ENCODE results near the gene CAMSAP3.

Gene CAMSAP3

GRCh38 chr19:7578127-7578526 is 17.5 kb upstream of the CAMSAP3 start:
- no peak for DNase-seq (ENCODE audit: low read depth)

DNA sequence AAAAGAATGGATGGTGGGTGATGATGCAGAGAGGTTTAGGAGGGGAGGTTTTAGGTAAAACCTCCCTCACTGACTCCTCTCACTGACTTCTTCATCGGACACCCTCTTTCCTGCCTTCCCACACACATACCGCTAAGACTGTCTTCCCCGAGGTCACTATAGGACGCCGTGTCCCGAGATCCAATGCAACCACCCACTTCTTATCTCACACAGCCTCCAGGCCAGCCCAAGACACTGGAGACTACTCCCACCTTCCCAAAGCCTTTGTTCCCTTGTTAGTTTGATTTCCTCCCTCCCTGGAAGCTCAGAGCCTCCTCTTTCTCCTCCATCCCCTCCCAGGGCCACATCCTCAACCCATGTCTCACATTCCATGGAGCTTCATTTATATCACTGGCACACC is 16.5 kb upstream of the CAMSAP3 start:
- DNase-seq (ENCODE audit: low read depth), result no peak

DNA sequence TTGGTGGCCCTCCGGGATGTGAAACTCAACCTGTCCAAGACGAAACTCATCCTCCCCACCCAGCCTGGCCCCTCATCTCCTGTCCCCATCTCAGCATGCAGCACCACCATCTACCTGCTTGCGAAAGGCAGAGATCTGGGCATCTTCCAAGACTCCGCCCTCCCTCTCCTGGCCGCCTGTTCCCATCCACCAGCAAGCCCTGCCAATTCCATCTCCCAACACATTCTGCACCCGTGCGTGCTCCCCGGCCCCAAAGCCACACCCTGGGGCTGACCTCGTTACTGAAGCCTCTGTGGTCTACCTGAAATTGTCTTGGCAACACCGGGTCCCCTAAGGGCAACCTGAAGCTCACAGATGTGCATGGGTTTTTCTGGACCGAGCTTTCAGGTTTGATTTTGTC is 13.2 kb upstream of the CAMSAP3 start:
- DNase-seq (ENCODE audit: low read depth), result no peak

DNA sequence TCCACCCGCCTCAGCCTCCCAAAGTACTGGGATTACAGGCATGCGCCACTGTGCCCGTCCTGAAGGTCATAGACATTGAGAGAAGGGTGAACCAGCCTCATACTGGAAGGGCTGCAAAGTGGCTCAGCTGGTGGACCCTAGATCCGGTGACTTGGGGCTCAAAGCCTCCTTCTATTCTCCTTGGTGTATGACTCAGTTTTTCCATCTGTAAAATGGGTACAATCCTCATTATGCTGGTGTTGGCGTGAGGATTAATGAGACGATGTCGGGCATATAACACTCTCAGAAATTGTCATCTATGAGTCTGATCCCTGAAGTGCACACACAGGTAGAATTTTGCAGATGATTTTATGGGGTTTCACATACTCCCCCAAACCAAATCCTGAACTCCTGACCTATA is 5.8 kb upstream of the CAMSAP3 start:
- DNase-seq (ENCODE audit: low read depth), result no peak

DNA sequence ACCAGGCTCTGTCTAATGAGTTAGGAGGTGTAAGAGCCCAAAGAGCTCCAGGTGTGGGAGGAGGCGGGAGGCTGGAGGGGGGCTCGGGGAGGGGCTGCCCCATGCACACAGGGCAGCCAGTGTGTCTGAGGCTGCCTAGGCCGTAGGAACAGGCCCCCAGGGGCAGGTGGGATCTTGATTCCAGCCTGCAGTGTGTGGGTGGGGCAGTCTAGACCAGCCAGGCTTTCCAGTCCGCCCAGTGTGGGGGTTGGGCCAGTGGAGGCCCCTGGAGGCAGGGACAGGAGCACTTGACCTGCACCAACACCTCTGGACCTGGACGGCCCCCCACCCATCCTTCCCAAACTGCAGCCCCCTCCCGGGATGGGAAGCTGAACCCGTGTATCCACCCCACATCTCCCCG is 5.4 kb upstream of the CAMSAP3 start:
- DNase-seq (ENCODE audit: low read depth), result no peak

DNA sequence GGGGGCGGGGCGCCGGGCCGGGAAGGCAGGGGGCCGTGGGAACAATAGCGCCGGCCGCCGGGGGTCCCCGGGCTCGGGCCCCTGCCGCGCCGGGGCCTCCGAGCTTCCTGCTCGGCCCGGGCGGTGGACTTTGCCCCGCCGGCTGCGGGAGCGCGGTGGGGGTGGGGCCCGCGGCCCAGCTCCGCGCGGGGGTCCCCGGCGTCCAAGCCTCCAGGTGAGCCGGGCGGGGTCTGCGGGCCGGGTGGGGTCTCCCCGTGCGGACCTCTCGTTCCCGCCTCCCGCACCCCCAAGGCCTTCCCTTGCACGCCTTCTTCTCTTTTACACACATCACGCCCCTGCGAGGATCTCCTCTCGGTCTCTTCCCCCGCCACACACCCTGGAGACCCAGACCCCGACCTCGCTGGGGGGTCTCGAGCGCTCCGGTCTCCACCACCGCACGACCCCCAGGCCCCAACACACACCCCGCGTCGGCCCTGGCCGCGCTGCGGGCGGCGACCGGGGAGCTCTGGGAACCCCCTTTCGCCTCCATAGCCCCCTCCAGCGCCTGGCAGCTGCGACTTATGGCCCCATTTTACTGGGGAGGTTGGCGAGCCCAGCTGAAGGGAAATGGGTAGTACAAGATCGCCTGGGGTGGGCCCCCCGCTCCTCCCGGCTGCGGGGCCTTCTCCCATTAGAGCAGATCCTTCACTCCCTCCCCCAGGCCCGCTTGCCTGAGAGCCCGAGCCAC is 711 bp downstream of the CAMSAP3 start:
- no peak for DNase-seq (ENCODE audit: low read depth)

GRCh38 chr19:7597689-7598088 is 2.0 kb downstream of the CAMSAP3 start:
- DNase-seq (ENCODE audit: low read depth), result no peak

DNA sequence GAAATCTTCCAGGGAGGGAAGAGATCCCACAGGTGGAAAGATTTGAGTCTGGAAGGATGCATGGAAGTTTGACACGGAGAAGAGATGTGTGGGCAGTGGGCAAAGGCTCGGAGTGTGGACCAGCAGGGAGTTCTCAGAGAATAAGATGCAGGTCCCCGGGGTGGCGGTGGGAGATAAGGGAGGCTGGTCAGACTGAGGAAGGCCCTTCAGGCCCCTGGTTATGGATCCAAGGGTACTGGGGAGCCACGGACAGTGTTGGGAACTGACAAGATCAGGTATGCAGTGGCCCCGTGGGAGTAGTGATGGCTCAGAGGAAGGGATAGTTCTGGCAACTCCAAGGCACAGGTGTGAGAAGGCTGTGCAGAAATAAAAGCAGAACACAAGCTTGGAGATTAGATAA is 2.5 kb downstream of the CAMSAP3 start:
- DNase-seq (ENCODE audit: low read depth), result no peak

GRCh38 chr19:7600721-7601120 is 5.1 kb downstream of the CAMSAP3 start:
- no peak for DNase-seq (ENCODE audit: low read depth)

- DNase-seq (ENCODE audit: low read depth), result no peak
These were observed 6.7 kb downstream of the CAMSAP3 start for GRCh38 chr19:7602240-7602934.

GRCh38 chr19:7602935-7603497 is 7.4 kb downstream of the CAMSAP3 start:
- DNase-seq (ENCODE audit: low read depth), result no peak

GRCh38 chr19:7603919-7604318 is 8.3 kb downstream of the CAMSAP3 start:
- DNase-seq (ENCODE audit: low read depth), result no peak

DNA sequence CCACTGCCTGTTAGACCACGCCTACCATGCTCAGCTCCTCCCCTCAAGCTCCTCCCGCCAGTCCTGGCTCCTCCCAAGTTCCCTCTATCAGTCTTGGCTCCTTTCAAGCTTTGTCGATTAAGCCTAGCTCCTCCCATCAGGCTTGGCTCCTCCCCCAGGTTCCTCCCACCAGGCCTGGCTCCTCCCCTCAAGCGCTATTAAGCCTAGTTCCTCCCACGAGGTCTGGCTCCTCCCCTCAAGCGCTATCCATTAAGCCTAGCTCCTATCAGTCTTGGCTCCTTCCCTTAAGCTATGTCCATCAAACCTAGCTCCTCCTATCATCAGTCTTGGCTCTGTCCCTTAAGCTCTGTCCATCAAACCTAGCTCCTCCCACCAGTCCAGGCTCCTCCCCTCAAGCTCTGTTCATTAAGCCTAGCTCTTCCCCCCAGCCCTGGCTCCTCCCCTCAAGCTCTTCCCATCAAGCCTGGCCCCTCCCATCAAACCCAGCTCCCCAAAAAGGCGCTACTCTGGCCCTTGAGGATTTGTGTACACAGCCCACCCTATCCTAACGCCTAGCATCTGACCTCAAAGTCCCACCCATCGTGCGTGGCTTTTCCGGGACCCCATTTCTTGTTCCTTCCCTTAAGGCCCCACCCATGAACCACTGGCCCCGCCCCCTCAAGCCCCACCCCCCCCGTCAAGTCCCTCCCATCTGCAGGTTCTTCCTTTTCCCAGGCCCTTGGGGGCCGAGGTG is 10.0 kb downstream of the CAMSAP3 start:
- DNase-seq (ENCODE audit: low read depth), result no peak

GRCh38 chr19:7606289-7606688 is 10.6 kb downstream of the CAMSAP3 start:
- DNase-seq (ENCODE audit: low read depth), result no peak

DNA sequence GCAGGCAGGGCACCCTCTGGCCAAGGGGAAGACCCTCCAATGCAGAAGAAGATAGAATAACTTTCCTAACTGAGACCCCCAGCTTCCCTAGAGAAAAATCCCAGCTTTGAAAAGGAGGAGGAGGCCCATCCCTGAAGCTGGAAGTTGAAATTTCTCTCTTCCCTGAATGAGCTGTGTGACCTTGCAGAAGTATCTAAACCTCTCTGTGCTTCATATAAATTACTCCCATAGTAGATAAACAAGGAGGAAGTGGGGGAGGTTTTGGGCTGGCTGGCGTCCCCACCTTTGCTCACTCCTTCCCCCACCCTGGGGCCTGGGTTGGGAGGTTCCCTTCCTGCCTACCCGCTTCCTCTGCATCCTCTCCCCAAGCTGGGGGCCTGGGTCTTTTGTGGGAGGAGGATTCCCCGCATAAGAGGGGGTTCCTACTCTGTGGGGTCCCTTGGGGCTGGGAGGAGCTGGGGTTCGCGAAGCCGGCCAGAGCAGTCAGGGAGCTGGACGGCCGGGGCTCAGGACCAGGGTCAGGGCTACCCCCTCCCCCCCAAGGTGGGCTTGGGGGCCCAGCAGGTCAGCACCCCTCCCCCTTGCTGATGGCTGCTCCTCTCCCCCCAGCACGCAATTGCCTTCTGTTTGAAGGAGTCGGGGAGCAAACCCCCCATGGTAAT is 11.7 kb downstream of the CAMSAP3 start:
- no peak for DNase-seq (ENCODE audit: low read depth)

- no peak for DNase-seq (ENCODE audit: low read depth)
These were observed 12.4 kb downstream of the CAMSAP3 start for GRCh38 chr19:7607874-7608560.

DNA sequence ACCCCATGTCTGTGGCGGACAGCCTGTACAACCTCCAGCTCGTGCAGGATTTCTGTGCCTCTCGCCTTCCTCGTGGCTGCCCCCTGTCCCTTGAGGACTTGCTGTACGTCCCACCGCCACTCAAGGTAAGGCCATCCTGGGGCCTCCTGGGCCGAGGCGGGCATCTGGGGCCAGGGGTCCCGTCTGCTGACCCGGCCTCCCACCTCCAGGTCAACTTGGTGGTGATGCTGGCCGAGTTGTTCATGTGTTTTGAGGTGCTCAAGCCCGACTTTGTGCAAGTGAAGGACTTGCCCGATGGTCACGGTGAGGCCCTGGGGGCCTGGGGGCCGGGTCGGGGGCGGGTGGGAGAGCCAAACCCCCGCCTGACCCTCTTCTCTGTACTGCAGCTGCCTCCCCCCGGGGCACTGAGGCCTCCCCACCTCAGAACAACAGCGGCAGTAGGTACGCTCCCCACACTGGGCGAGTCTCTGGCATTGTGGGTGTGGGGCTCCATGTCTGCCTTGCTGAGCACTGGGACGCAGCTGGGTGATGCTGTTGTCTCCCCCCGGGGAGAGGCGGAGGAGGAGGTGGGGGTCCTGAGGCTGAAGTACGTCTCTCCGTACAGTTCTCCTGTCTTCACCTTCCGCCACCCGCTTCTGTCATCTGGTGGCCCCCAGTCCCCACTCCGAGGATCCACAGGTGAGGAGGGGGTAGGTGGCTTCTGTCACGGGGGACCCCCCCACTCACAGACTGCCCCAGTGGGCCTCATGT is 15.0 kb downstream of the CAMSAP3 start:
- DNase-seq (ENCODE audit: low read depth), result no peak

DNA sequence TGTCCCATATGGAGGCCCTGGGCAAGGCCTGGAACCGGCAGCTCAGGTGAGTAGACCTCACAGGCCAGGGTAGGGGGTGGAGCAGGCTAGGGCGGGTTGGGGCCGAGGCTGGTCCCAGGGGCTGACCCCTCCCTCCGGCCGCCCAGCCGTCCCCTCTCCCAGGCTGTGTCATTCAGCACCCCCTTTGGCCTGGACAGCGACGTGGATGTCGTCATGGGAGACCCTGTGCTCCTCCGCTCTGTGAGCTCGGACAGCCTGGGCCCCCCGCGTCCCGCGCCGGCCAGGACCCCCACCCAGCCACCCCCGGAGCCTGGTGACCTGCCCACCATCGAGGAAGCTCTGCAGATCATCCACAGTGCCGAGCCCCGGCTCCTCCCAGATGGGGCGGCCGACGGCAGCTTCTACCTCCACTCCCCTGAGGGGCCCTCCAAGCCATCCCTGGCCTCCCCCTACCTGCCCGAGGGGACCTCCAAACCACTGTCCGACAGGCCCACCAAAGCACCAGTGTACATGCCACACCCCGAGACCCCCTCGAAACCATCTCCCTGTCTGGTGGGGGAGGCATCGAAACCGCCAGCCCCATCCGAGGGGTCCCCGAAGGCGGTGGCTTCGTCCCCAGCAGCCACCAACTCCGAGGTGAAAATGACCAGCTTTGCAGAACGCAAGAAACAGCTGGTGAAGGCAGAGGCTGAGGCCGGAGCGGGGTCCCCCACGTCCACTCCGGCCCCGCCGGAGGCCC is 16.0 kb downstream of the CAMSAP3 start:
- no peak for DNase-seq (ENCODE audit: low read depth)

DNA sequence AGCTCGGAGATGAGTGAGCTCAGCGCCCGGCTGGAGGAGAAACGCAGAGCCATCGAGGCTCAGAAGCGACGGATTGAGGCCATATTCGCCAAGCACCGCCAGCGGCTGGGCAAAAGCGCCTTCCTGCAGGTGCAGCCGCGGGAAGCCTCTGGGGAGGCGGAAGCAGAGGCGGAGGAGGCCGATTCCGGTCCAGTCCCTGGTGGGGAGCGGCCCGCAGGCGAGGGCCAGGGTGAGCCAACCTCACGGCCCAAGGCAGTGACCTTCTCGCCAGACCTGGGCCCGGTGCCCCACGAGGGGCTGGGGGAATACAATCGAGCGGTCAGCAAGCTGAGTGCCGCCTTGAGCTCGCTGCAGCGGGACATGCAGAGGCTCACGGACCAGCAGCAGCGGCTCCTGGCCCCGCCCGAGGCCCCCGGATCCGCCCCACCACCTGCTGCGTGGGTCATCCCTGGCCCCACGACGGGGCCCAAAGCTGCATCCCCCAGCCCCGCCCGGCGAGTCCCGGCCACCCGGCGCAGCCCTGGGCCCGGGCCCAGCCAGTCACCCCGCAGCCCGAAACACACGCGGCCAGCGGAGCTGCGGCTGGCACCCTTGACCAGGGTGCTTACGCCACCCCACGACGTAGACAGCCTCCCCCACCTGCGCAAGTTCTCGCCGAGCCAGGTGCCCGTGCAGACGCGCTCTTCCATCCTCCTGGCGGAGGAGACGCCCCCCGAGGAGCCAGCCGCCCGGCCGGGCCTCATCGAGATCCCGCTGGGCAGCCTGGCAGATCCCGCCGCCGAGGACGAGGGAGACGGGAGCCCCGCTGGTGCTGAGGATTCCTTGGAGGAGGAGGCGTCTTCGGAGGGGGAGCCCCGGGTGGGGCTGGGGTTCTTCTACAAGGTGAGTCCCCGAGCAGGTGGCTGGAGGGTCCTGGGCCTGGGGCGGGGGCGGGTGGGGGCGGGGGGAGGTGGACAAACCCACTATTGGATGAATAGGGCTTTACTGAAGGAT is 16.9 kb downstream of the CAMSAP3 start:
- no peak for DNase-seq (ENCODE audit: low read depth)

All from T-helper 22 cell (primary cell).